H9 (cell line): ENCODE data around the gene ELF3. TPM values are rescaled to one million over a fixed set of nuclear protein-coding genes. Genes with fewer than 3 reads are reported as not detected.
"Not testable (repeated sequence)": the region's sequence is repeated elsewhere in the genome, so short reads cannot be mapped to it uniquely, and the experiment has no call there.

Experiments used
- DNase-seq: peaks from one replicate; pipeline ENCODE4 v3.0.0-alpha.2; 2017
- H2AFZ ChIP-seq: one replicate; pipeline ENCODE4 v1.6.1; 2013; ENCODE audit warnings: mild to moderate bottlenecking, low read length, control low read depth, moderate library complexity
- H2AK5ac ChIP-seq: 2 replicates; pipeline ENCODE4 v1.6.1; 2013; ENCODE audit warnings: low read length, control low read depth, mixed read lengths; ENCODE audit not compliant: insufficient read length
- H2BK120ac ChIP-seq: one replicate; pipeline ENCODE4 v1.6.1; 2013; ENCODE audit warnings: low read depth, mild to moderate bottlenecking, low read length, control low read depth, inconsistent platforms; ENCODE audit not compliant: poor library complexity, severe bottlenecking
- H2BK12ac ChIP-seq: 2 replicates; pipeline ENCODE4 v1.6.1; 2013; ENCODE audit warnings: low read length, control low read depth, mixed read lengths, low read depth; ENCODE audit not compliant: insufficient read length
- H2BK15ac ChIP-seq: 2 replicates; pipeline ENCODE4 v1.6.1; 2013; ENCODE audit warnings: low read depth, low read length, control low read depth
- H2BK20ac ChIP-seq: one replicate; pipeline ENCODE4 v1.6.1; 2013; ENCODE audit warnings: low read depth, mild to moderate bottlenecking, low read length, control low read depth, inconsistent platforms; ENCODE audit not compliant: poor library complexity, severe bottlenecking
- H2BK5ac ChIP-seq: 2 replicates; pipeline ENCODE4 v1.6.1; 2013; ENCODE audit warnings: low read length, control low read depth, mixed read lengths; ENCODE audit not compliant: insufficient read length
- H3K14ac ChIP-seq: 2 replicates; pipeline ENCODE4 v1.6.1; 2013; ENCODE audit warnings: low read length, control low read depth; ENCODE audit not compliant: insufficient read depth
- H3K18ac ChIP-seq: 2 replicates; pipeline ENCODE4 v1.6.1; 2013; ENCODE audit warnings: low read depth, mild to moderate bottlenecking, mixed read lengths, low read length, control low read depth; ENCODE audit not compliant: insufficient read length
- H3K23ac ChIP-seq: 2 replicates; pipeline ENCODE4 v1.6.1; 2013; ENCODE audit warnings: low read length, control low read depth, mixed read lengths, low read depth; ENCODE audit not compliant: insufficient read length
- H3K23me2 ChIP-seq: 2 replicates; pipeline ENCODE4 v1.6.1; 2013; ENCODE audit warnings: low read depth, mild to moderate bottlenecking, mixed read lengths, low read length, control low read depth; ENCODE audit not compliant: insufficient read length, poor library complexity, severe bottlenecking
- H3K27ac ChIP-seq: 2 replicates; pipeline ENCODE4 v1.5.1; 2013; ENCODE audit warnings: low read length, control low read depth, mixed read lengths, low read depth; ENCODE audit not compliant: insufficient read length
- H3K27me3 ChIP-seq: 2 replicates; pipeline ENCODE4 v1.6.1; 2013; ENCODE audit warnings: low read length, control low read depth, inconsistent platforms; ENCODE audit not compliant: insufficient read depth
- H3K4ac ChIP-seq: 2 replicates; pipeline ENCODE4 v1.6.1; 2013; ENCODE audit warnings: low read depth, mild to moderate bottlenecking, control low read depth, inconsistent platforms, low read length, moderate library complexity
- H3K4me1 ChIP-seq: 2 replicates; pipeline ENCODE4 v1.6.1; 2013; ENCODE audit warnings: low read length, control low read depth, inconsistent platforms; ENCODE audit not compliant: insufficient read depth
- H3K4me2 ChIP-seq: 2 replicates; pipeline ENCODE4 v1.6.1; 2013; ENCODE audit warnings: low read length, control low read depth, mixed read lengths; ENCODE audit not compliant: insufficient read length, insufficient read depth
- H3K56ac ChIP-seq: 2 replicates; pipeline ENCODE4 v1.6.1; 2013; ENCODE audit warnings: low read depth, mild to moderate bottlenecking, mixed read lengths, low read length, control low read depth; ENCODE audit not compliant: insufficient read length
- H3K79me1 ChIP-seq: 2 replicates; pipeline ENCODE4 v1.6.1; 2013; ENCODE audit warnings: low read depth, mild to moderate bottlenecking, moderate library complexity, low read length, control low read depth, inconsistent platforms; ENCODE audit not compliant: insufficient read depth, poor library complexity, severe bottlenecking
- H3K79me2 ChIP-seq: 2 replicates; pipeline ENCODE4 v1.6.1; 2013; ENCODE audit warnings: low read length, control low read depth, inconsistent platforms; ENCODE audit not compliant: insufficient read depth
- H3K9ac ChIP-seq: 2 replicates; pipeline ENCODE4 v1.6.1; 2013; ENCODE audit warnings: low read length, control low read depth, mixed read lengths; ENCODE audit not compliant: insufficient read length; ENCODE audit errors: extremely low read depth
- H3K9me3 ChIP-seq: one replicate; pipeline ENCODE4 v1.6.1; 2013; ENCODE audit warnings: low read depth, low read length, inconsistent platforms; ENCODE audit not compliant: control insufficient read depth
- H3T11ph ChIP-seq: one replicate; pipeline ENCODE4 v1.6.1; 2013; ENCODE audit warnings: mild to moderate bottlenecking, low read length, control low read depth, inconsistent platforms
- H4K20me1 ChIP-seq: one replicate; pipeline ENCODE4 v1.6.1; 2013; ENCODE audit not compliant: control insufficient read depth, insufficient read length, insufficient read depth
- H4K5ac ChIP-seq: 2 replicates; pipeline ENCODE4 v1.6.1; 2013; ENCODE audit warnings: low read depth, mild to moderate bottlenecking, mixed read lengths, low read length, control low read depth; ENCODE audit not compliant: insufficient read length
- H4K8ac ChIP-seq: replicated peaks from 2 replicates; pipeline ENCODE4 v1.6.1; 2013; ENCODE audit warnings: low read length, control low read depth, mixed read lengths, low read depth; ENCODE audit not compliant: insufficient read length
- H4K91ac ChIP-seq: 2 replicates; pipeline ENCODE4 v1.6.1; 2013; ENCODE audit warnings: low read depth, mild to moderate bottlenecking, moderate library complexity, mixed read lengths, low read length, control low read depth; ENCODE audit not compliant: insufficient read length
- H3K27ac Mint-ChIP-seq, 3 experiments: 2 replicates in 2 of 3; 3 replicates in 1 of 3; pipeline ENCODE4 v1.8.0; 2020 to 2021; ENCODE audit warnings: mixed read lengths in 3 of 3, mild to moderate bottlenecking in 1 of 3, moderate library complexity in 1 of 3
- H3K27me3 Mint-ChIP-seq: 2 replicates; pipeline ENCODE4 v1.8.0; 2021; ENCODE audit warnings: low read depth, mild to moderate bottlenecking, moderate library complexity, mixed read lengths
- H3K36me3 Mint-ChIP-seq, 3 experiments: 2 replicates in 2 of 3; 3 replicates in 1 of 3; pipeline ENCODE4 v1.8.0; 2020 to 2021; ENCODE audit warnings: low read depth in 3 of 3, mixed read lengths in 3 of 3; ENCODE audit not compliant: insufficient read depth in 1 of 3
- H3K4me1 Mint-ChIP-seq, 2 experiments: 2 replicates each; pipeline ENCODE4 v1.8.0; 2020; ENCODE audit warnings: mixed read lengths in 2 of 2
- H3K4me3 Mint-ChIP-seq, 2 experiments: 2 replicates in 1 of 2; 3 replicates in 1 of 2; pipeline ENCODE4 v1.8.0; 2020 to 2021; ENCODE audit warnings: mild to moderate bottlenecking in 2 of 2, mixed read lengths in 2 of 2, moderate library complexity in 1 of 2
- H3K9me3 Mint-ChIP-seq, 2 experiments: 2 replicates in 1 of 2; 3 replicates in 1 of 2; pipeline ENCODE4 v1.8.0; 2020; ENCODE audit warnings: mild to moderate bottlenecking in 2 of 2, mixed read lengths in 2 of 2, moderate library complexity in 1 of 2
- WGBS: extraction: QIAGEN DNeasy Blood & Tissue Kit; methylation state at CpG from one replicate; pipeline ENCODE4 v1.1.7; 2013; ENCODE audit warnings: missing lambda C conversion rate, low lambda C conversion rate, mixed read lengths; ENCODE audit not compliant: insufficient read length; ENCODE audit errors: extremely low coverage; 5-methylcytosine and 5-hydroxymethylcytosine counted together
- total RNA-seq: library from RNA; stranded (reverse); gene quantifications from 2 replicates; pipeline ENCODE4 v1.2.1, GENCODE V29; 2021
- TF ChIP-seq, protein P1 (sequence below): fragments of 200-600 bp; sonication (generic); conservative IDR thresholded peaks from 3 replicates; pipeline ENCODE4 v1.8.0; 2021; ENCODE audit warnings: antibody characterized with exemption, mild to moderate bottlenecking

ELF3 gene
- total RNA-seq, 1 experiment from 2014 or later: 10.4 TPM

DNA sequence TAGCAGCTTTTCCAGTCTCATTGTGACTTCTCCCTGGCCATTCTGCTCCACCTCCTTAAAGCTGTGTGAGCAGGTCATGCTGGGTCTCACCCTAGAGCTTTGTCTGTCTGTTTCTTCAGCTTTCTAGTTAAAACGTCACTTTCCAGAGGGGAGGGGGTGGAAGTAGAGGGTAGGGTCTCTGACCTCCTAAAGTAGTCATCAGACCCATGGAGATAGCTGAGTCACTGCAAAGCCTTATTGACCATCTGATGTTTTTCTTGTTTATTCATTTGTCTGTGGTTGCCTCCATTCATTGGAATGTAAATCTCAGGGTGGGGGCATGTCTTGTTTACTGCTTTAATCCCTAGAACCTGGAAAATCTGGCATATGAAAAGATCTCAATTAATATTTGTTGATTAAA lies 52.7 kb downstream of the ELF3 start:
- WGBS: no CpG with 5 or more reads among the region's 1 CpG
- no peaks in the 10 kb centered on the region for H4K20me1 ChIP-seq
- no peak overlapping the region for H3K4me3 Mint-ChIP-seq
- H3K23ac ChIP-seq: no peak overlapping the region
- H3K4ac ChIP-seq: no peak overlapping the region
- H3K79me2 ChIP-seq: no peaks in the 10 kb centered on the region
- H3K27ac Mint-ChIP-seq: peak overlapping the region; percentile 87 to 98 (median 97)
- H2BK15ac ChIP-seq: no peak overlapping the region
- H3K18ac ChIP-seq: no peak overlapping the region
- H3K4me2 ChIP-seq: no peak overlapping the region
- H3K23me2 ChIP-seq: no peaks in the 10 kb centered on the region
- H2BK120ac ChIP-seq: no peak overlapping the region
- peak; percentile 42 for DNase-seq
- H3K4me1 Mint-ChIP-seq: peaks cover 10 to 16% of the 10 kb centered on the region in 2 experiments
- no peak overlapping the region for H3K14ac ChIP-seq
- no peaks in the 10 kb centered on the region for H3K9me3 Mint-ChIP-seq
- H4K91ac ChIP-seq: no peak overlapping the region
- H2BK12ac ChIP-seq: no peak overlapping the region
- no peak overlapping the region for H3K56ac ChIP-seq
- no peaks in the 10 kb centered on the region for H3K79me1 ChIP-seq
- TF ChIP-seq, protein P1, sequence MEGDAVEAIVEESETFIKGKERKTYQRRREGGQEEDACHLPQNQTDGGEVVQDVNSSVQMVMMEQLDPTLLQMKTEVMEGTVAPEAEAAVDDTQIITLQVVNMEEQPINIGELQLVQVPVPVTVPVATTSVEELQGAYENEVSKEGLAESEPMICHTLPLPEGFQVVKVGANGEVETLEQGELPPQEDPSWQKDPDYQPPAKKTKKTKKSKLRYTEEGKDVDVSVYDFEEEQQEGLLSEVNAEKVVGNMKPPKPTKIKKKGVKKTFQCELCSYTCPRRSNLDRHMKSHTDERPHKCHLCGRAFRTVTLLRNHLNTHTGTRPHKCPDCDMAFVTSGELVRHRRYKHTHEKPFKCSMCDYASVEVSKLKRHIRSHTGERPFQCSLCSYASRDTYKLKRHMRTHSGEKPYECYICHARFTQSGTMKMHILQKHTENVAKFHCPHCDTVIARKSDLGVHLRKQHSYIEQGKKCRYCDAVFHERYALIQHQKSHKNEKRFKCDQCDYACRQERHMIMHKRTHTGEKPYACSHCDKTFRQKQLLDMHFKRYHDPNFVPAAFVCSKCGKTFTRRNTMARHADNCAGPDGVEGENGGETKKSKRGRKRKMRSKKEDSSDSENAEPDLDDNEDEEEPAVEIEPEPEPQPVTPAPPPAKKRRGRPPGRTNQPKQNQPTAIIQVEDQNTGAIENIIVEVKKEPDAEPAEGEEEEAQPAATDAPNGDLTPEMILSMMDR: no peak
- H3K27me3 ChIP-seq: no peaks in the 10 kb centered on the region
- no peaks in the 10 kb centered on the region for H3K9me3 ChIP-seq
- H2BK5ac ChIP-seq: no peak overlapping the region
- no peak overlapping the region for H3T11ph ChIP-seq
- H3K27me3 Mint-ChIP-seq: no peaks in the 10 kb centered on the region
- no peak overlapping the region for H4K5ac ChIP-seq
- no peak overlapping the region for H3K9ac ChIP-seq
- no peaks in the 10 kb centered on the region; the same call in 1 of the 2 replicates for H3K4me1 ChIP-seq
- H2BK20ac ChIP-seq: no peak overlapping the region
- H4K8ac ChIP-seq: no peak overlapping the region
- no peak overlapping the region for H2AFZ ChIP-seq
- no peak overlapping the region for H3K27ac ChIP-seq
- no peak overlapping the region for H2AK5ac ChIP-seq
- no peaks in the 10 kb centered on the region for H3K36me3 Mint-ChIP-seq

DNA sequence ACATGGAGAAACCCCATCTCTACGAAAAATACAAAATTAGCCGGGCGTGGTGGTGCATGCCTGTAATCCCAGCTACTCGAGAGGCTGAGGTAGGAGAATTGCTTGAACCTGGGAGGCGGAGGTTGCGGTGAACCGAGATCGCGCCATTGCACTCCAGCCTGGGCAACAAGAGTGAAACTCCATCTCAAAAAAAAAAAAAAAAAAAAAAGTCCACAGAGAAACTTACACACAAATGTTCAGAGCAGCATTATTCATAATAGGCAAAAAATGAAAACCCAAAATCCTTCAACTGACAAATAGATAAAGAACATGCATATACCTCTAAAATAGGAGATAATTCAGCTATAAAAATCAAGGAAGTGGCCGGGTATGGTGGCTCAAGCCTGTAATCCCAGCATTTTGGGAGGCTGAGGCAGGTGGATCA lies 54.5 kb downstream of the ELF3 start:
- H3K27me3 ChIP-seq, H3K4me3 Mint-ChIP-seq, H3K9me3 Mint-ChIP-seq, H2BK120ac ChIP-seq, H3K4ac ChIP-seq, H3K4me1 ChIP-seq, DNase-seq, H3K27ac Mint-ChIP-seq, H3K79me1 ChIP-seq, H3K23ac ChIP-seq, H4K91ac ChIP-seq, H2BK5ac ChIP-seq, H3K36me3 Mint-ChIP-seq, H4K20me1 ChIP-seq, H2BK12ac ChIP-seq, H3K9ac ChIP-seq, H2AK5ac ChIP-seq, H3K4me2 ChIP-seq, H4K8ac ChIP-seq, H3K27ac ChIP-seq, H2AFZ ChIP-seq, H3K9me3 ChIP-seq, H3K18ac ChIP-seq, H3T11ph ChIP-seq, H3K27me3 Mint-ChIP-seq, H3K56ac ChIP-seq, H3K14ac ChIP-seq, H3K23me2 ChIP-seq, H2BK15ac ChIP-seq, H3K79me2 ChIP-seq, H4K5ac ChIP-seq, H2BK20ac ChIP-seq: not testable (repeated sequence)
- peaks cover 10 to 27% of the 10 kb centered on the region in 2 experiments for H3K4me1 Mint-ChIP-seq
- WGBS: no CpG with 5 or more reads among the region's 10 CpGs
